GM10266 (cell line): ENCODE measurements around the gene DVL3.

Experiments
- DNase-seq: peaks from one replicate; pipeline ENCODE4 v3.0.0; 2012; ENCODE audit errors: extremely low spot score
- TF ChIP-seq, protein P1 (sequence below): IDR thresholded peaks from 2 replicates; pipeline ENCODE4 v1.5.1; 2012; ENCODE audit warnings: mild to moderate bottlenecking, low read depth; ENCODE audit not compliant: control insufficient read depth, insufficient read depth; ENCODE audit errors: missing control alignments

DVL3 gene

DNA sequence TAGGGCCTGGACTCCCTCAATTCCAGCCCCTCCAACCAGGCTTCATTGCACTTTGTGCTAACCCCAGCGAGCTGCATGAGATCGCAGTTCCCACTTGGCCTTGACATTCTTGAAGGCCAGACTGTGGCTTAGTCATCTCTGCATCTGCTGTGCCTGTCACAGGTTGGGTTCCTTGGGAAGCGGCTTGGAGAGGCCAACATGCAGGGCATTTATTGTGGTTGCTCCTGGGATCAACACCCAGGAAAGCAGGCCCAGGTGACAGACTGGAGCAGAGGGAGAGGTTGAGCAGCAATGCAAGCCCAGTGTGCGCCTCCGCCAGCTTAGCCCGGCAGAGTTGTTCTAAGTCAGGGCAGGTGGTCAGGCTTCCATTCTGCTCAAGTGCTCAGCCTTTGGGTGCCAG is 41.4 kb downstream of the DVL3 start:
- TF ChIP-seq, protein P1, sequence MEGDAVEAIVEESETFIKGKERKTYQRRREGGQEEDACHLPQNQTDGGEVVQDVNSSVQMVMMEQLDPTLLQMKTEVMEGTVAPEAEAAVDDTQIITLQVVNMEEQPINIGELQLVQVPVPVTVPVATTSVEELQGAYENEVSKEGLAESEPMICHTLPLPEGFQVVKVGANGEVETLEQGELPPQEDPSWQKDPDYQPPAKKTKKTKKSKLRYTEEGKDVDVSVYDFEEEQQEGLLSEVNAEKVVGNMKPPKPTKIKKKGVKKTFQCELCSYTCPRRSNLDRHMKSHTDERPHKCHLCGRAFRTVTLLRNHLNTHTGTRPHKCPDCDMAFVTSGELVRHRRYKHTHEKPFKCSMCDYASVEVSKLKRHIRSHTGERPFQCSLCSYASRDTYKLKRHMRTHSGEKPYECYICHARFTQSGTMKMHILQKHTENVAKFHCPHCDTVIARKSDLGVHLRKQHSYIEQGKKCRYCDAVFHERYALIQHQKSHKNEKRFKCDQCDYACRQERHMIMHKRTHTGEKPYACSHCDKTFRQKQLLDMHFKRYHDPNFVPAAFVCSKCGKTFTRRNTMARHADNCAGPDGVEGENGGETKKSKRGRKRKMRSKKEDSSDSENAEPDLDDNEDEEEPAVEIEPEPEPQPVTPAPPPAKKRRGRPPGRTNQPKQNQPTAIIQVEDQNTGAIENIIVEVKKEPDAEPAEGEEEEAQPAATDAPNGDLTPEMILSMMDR, result no peak
- DNase-seq, result no peak

DNA sequence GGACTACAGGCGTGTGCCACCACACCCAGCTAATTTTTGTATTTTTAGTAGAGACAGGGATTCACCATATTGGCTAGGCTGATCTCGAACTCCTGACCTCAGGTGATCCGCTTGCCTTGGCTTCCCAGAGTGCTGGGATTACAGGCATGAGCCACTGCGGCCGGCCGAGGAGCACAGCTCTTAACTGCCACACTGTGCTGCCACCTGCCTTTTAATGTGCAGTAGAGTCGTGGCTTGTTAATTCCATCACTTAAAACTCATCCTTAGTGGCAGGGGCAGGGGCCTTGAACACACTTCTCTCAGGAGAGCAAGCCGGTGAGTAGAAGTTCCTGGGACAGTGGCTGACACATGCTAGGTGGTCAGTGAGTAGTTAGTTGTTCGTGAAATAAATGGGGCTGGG is 43.3 kb downstream of the DVL3 start:
- no peak for DNase-seq
- TF ChIP-seq, protein P1, result no peak

DNA sequence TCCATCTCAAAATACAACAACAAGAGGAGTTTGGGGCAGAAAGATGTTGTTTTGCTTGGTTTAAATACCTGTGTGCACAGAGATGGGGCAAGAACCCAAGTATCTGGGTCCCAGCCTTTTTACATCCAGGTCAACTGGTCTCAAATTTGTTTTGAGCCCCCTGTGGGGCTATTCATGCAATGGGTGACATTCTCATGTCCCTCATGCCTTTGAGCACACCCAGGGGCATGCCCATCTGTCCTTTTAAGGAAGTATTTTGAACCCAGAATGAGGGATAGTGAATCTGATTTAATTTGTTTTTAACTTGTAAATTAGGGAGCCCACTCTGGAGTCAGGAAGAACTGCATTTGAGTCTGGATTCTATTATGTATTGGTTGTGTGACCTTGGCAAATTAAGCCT is 45.6 kb downstream of the DVL3 start:
- no peak for DNase-seq
- TF ChIP-seq, protein P1, result no peak

DNA sequence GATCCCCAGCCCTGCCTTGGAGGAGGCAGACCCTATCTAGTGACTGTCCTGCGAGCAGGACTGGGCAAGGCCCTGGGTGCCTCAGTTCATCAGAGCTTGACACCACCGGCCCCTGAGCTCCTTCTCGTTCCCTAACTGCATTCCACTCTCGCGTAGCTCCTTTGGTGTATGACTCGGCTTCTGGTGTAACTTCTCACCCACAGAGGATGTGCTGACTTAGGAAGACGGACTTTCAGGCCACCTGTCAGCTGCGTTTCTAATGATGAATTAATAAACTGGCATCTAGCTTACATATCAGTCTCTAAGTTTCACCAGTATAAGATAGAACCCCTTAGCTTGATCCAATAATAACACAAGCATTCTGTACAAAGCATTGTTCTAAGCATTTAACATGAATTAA is 48.3 kb downstream of the DVL3 start:
- TF ChIP-seq, protein P1, result no peak
- no peak for DNase-seq

DNA sequence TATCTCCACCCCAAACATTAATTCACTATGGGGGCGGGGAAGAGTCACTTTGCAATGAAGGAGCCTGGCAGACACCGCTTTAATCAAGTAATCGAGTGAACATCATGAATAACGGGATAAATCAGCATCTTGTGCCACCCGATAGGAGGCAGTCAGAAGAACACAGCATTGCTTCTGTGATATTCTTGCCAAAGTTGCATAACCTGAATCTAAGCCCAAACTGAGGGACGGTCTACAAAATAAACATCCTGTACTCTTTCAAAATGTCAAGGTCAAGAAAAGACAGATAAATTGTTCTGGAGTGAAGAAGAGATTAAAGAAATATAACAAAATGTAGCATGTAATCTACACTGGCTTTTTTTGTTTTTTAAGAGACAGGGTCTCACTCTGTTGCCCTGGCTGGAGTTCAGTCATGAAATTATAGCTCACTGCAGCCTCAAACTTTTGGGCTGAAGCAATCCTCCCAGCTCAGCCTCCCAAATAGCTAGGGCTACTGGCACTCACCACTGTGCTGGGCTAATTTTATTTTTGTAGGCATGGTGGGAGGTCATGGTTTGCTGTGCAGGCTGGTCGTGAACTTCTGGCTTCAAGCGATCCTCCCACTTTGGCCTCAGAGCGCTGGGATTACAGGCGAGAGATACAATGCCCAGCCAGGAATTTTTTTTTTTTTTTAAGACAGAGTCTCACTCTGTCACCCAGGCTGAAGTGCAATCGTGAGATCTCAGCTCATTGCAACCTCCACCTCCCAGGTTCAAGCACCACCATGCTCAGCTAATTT is 54.2 kb downstream of the DVL3 start:
- DNase-seq, result no peak
- TF ChIP-seq, protein P1, result no peak

DNA sequence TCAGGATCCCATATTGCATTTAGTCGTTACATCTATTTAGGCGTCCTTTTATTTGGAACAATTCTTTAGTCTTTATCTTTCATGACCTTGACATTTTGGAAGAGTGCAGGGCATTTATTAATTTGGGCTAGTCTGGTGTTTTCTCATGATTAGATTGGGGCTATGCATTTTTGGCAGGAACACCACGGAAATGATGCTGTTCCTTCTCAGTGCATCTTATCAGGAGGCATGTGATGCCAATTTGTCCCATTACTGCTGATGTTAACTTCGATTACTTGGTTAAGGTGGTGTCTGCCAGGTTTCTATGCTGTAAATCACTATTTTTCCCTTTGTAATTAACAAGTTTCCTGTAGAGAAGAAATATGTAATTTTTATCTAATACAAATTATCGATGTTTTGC is 56.1 kb downstream of the DVL3 start:
- no peak for DNase-seq
- TF ChIP-seq, protein P1, result no peak

DNA sequence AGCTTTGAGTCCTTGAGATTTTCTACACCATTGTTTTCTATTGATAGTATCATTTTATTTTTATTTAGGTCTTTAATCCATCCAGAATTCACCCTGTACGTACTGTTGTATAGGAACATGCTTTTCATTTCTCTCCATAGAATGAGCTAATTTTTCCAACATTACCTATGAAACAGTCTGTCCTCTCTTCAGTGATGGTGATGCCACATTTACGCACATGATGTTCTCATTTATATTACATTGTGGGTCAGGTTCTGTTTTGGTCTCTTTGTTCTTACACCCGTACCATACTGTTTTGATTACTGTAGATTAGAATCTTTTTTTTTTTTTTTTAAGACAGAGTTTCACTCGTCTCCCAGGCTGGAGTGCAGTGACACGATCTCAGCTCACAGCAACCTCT is 56.5 kb downstream of the DVL3 start:
- DNase-seq, result no peak
- TF ChIP-seq, protein P1, result no peak
